Sigmoid colon (tissue), 4 donors: ENCODE data around the gene USF1.

Experiments
- CTCF ChIP-seq, 4 experiments: fragments of 450-650 bp in 3 of 4; fragments of 200-600 bp in 1 of 4; IDR thresholded peaks; one replicate each; pipeline ENCODE4 v1.5.1; 2016 to 2019; ENCODE audit warnings: antibody characterized with exemption in 4 of 4, mild to moderate bottlenecking in 3 of 4, moderate library complexity in 2 of 4
- EP300 ChIP-seq, 4 donors: sonication (generic); formaldehyde crosslinking; IDR thresholded peaks; one replicate each; pipeline ENCODE4 v1.6.1; 2017; ENCODE audit warnings: antibody characterized with exemption in 4 of 4
- POLR2A ChIP-seq, 2 donors: fragments of 450-650 bp; IDR thresholded peaks; one replicate each; pipeline ENCODE4 v1.6.1; 2016; ENCODE audit warnings: antibody characterized with exemption in 2 of 2, mild to moderate bottlenecking in 2 of 2, moderate library complexity in 2 of 2
- POLR2AphosphoS5 ChIP-seq, 4 donors: sonication (generic); formaldehyde crosslinking; IDR thresholded peaks; one replicate each; pipeline ENCODE4 v1.6.1; 2017; ENCODE audit warnings: antibody characterized with exemption in 4 of 4

- TF ChIP-seq POLR2A (IDR thresholded peaks at IDR 0.05) (no peak), CTCF (IDR thresholded peaks at IDR 0.05) (no peak), EP300 (IDR thresholded peaks at IDR 0.05) (no peak), POLR2AphosphoS5 (IDR thresholded peaks at IDR 0.05) (no peak)
Observed at GRCh38 chr1:161059293-161059692, 13.5 kb upstream of the USF1 start.
